GM10266 (cell line): ENCODE results near the gene H6PD.

Source experiments
- DNase-seq: peaks from one replicate; pipeline ENCODE4 v3.0.0; 2012; ENCODE audit errors: extremely low spot score
- CTCF ChIP-seq: IDR thresholded peaks from 2 replicates; pipeline ENCODE4 v1.5.1; 2012; ENCODE audit warnings: mild to moderate bottlenecking, low read depth; ENCODE audit not compliant: control insufficient read depth, insufficient read depth; ENCODE audit errors: missing control alignments

H6PD gene

GRCh38 chr1:9302745-9303524, 68.4 kb downstream of the H6PD start:
- no peak for TF ChIP-seq CTCF
- DNase-seq, result no peak

- TF ChIP-seq CTCF, result no peak
- DNase-seq, result no peak
These were observed 69.3 kb downstream of the H6PD start for GRCh38 chr1:9303916-9304315.

- no peak for DNase-seq
- TF ChIP-seq CTCF, result no peak
These were observed 70.6 kb downstream of the H6PD start for GRCh38 chr1:9305216-9305615.

GRCh38 chr1:9306006-9306405, 71.4 kb downstream of the H6PD start:
- TF ChIP-seq CTCF, result no peak
- no peak for DNase-seq

GRCh38 chr1:9307303-9307702, 72.7 kb downstream of the H6PD start:
- no peak for DNase-seq
- no peak for TF ChIP-seq CTCF

GRCh38 chr1:9308236-9308785, 73.7 kb downstream of the H6PD start:
- no peak for DNase-seq
- TF ChIP-seq CTCF, result no peak

GRCh38 chr1:9309080-9309479, 74.5 kb downstream of the H6PD start:
- no peak for TF ChIP-seq CTCF
- no peak for DNase-seq
